Measurements from ENCODE around the gene CORO6. TPM values are rescaled to one million over a fixed set of nuclear protein-coding genes. Genes with fewer than 3 reads are reported as not detected.

CORO6 gene
- total and polyA plus RNA-seq, 2 of the 13 experiments (the other 11 are each of a cell fraction or from before 2014, with no cell fraction given): 0.42 to 0.82 TPM

DNA sequence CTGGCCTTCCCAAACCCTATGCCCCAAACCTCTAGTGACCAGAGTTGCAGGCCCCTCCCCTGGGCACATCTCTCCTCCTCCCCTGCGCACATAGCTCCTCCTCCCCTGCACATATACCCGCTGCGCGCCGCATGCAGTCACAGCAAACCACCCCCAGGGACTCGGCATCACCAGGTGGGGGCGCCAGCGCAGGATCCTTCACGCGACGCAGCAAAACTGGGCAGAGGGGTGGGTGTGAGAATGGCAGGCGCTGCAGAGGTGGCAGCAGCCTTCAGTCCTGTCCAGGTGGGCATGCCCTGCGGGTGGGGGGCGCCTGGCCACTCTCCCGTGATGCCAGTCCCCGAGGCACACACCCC is 5.6 kb downstream of the CORO6 start (continued):
- TF ChIP-seq FOXM1 (CRISPR knock-in tag; IDR thresholded peaks at IDR 0.05): no peak
- TF ChIP-seq KAT7 (CRISPR knock-in tag; IDR thresholded peaks at IDR 0.05; ENCODE audit: borderline replicate concordance): no peak
- TF ChIP-seq ZNF766 (CRISPR knock-in tag; IDR thresholded peaks at IDR 0.05; ENCODE audit: borderline replicate concordance): no peak
- TF ChIP-seq, protein P1, sequence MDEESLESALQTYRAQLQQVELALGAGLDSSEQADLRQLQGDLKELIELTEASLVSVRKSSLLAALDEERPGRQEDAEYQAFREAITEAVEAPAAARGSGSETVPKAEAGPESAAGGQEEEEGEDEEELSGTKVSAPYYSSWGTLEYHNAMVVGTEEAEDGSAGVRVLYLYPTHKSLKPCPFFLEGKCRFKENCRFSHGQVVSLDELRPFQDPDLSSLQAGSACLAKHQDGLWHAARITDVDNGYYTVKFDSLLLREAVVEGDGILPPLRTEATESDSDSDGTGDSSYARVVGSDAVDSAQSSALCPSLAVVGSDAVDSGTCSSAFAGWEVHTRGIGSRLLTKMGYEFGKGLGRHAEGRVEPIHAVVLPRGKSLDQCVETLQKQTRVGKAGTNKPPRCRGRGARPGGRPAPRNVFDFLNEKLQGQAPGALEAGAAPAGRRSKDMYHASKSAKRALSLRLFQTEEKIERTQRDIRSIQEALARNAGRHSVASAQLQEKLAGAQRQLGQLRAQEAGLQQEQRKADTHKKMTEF (CRISPR knock-in tag; IDR thresholded peaks at IDR 0.05): peak; percentile 5; the same call in 1 of the 2 replicates
- TF ChIP-seq ZNF354B (CRISPR knock-in tag; IDR thresholded peaks at IDR 0.05): no peak
- TF ChIP-seq GFI1 (CRISPR knock-in tag; IDR thresholded peaks at IDR 0.05; ENCODE audit: borderline replicate concordance): peak; percentile 57; the same call in 1 of the 2 replicates
- no peak for TF ChIP-seq LCORL (IDR thresholded peaks at IDR 0.05)
- TF ChIP-seq LCORL (CRISPR knock-in tag; IDR thresholded peaks at IDR 0.05): peak; percentile 39; the same call in 1 of the 2 replicates
- TF ChIP-seq, protein P2, sequence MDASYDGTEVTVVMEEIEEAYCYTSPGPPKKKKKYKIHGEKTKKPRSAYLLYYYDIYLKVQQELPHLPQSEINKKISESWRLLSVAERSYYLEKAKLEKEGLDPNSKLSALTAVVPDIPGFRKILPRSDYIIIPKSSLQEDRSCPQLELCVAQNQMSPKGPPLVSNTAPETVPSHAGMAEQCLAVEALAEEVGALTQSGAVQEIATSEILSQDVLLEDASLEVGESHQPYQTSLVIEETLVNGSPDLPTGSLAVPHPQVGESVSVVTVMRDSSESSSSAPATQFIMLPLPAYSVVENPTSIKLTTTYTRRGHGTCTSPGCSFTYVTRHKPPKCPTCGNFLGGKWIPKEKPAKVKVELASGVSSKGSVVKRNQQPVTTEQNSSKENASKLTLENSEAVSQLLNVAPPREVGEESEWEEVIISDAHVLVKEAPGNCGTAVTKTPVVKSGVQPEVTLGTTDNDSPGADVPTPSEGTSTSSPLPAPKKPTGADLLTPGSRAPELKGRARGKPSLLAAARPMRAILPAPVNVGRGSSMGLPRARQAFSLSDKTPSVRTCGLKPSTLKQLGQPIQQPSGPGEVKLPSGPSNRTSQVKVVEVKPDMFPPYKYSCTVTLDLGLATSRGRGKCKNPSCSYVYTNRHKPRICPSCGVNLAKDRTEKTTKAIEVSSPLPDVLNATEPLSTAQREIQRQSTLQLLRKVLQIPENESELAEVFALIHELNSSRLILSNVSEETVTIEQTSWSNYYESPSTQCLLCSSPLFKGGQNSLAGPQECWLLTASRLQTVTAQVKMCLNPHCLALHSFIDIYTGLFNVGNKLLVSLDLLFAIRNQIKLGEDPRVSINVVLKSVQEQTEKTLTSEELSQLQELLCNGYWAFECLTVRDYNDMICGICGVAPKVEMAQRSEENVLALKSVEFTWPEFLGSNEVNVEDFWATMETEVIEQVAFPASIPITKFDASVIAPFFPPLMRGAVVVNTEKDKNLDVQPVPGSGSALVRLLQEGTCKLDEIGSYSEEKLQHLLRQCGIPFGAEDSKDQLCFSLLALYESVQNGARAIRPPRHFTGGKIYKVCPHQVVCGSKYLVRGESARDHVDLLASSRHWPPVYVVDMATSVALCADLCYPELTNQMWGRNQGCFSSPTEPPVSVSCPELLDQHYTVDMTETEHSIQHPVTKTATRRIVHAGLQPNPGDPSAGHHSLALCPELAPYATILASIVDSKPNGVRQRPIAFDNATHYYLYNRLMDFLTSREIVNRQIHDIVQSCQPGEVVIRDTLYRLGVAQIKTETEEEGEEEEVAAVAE (CRISPR knock-in tag; IDR thresholded peaks at IDR 0.05; ENCODE audit: borderline replicate concordance): no peak
- no peak for TF ChIP-seq ZBTB3 (CRISPR knock-in tag; IDR thresholded peaks at IDR 0.05; ENCODE audit: borderline replicate concordance, low read depth)
- TF ChIP-seq, protein P3, sequence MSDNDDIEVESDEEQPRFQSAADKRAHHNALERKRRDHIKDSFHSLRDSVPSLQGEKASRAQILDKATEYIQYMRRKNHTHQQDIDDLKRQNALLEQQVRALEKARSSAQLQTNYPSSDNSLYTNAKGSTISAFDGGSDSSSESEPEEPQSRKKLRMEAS (IDR thresholded peaks at IDR 0.05): peak; percentile 66; the same call in 1 of the 2 replicates
- no peak for TF ChIP-seq NKX3-1 (CRISPR knock-in tag; IDR thresholded peaks at IDR 0.05)
- TF ChIP-seq REPIN1 (CRISPR knock-in tag; IDR thresholded peaks at IDR 0.05; ENCODE audit: borderline replicate concordance, low read depth): 0 out of 2 replicates have a peak, but pooled peaks have one; percentile 43
- peak; percentile 3; the same call in 1 of the 2 replicates for TF ChIP-seq TAF1 (CRISPR knock-in tag; IDR thresholded peaks at IDR 0.05)
- 0 out of 2 replicates have a peak, but pooled peaks have one; percentile 20 for TF ChIP-seq GATAD1 (CRISPR knock-in tag; IDR thresholded peaks at IDR 0.05)
- no peak for TF ChIP-seq POGZ (CRISPR knock-in tag; IDR thresholded peaks at IDR 0.05)
- no peak for TF ChIP-seq ZFP82 (CRISPR knock-in tag; IDR thresholded peaks at IDR 0.05; ENCODE audit: borderline replicate concordance)
- TF ChIP-seq, protein P4, sequence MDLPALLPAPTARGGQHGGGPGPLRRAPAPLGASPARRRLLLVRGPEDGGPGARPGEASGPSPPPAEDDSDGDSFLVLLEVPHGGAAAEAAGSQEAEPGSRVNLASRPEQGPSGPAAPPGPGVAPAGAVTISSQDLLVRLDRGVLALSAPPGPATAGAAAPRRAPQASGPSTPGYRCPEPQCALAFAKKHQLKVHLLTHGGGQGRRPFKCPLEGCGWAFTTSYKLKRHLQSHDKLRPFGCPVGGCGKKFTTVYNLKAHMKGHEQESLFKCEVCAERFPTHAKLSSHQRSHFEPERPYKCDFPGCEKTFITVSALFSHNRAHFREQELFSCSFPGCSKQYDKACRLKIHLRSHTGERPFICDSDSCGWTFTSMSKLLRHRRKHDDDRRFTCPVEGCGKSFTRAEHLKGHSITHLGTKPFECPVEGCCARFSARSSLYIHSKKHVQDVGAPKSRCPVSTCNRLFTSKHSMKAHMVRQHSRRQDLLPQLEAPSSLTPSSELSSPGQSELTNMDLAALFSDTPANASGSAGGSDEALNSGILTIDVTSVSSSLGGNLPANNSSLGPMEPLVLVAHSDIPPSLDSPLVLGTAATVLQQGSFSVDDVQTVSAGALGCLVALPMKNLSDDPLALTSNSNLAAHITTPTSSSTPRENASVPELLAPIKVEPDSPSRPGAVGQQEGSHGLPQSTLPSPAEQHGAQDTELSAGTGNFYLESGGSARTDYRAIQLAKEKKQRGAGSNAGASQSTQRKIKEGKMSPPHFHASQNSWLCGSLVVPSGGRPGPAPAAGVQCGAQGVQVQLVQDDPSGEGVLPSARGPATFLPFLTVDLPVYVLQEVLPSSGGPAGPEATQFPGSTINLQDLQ (CRISPR knock-in tag; IDR thresholded peaks at IDR 0.05): no peak
- TF ChIP-seq MTF2 (CRISPR knock-in tag; IDR thresholded peaks at IDR 0.05; ENCODE audit: borderline replicate concordance): no peak
- TF ChIP-seq, protein P5, sequence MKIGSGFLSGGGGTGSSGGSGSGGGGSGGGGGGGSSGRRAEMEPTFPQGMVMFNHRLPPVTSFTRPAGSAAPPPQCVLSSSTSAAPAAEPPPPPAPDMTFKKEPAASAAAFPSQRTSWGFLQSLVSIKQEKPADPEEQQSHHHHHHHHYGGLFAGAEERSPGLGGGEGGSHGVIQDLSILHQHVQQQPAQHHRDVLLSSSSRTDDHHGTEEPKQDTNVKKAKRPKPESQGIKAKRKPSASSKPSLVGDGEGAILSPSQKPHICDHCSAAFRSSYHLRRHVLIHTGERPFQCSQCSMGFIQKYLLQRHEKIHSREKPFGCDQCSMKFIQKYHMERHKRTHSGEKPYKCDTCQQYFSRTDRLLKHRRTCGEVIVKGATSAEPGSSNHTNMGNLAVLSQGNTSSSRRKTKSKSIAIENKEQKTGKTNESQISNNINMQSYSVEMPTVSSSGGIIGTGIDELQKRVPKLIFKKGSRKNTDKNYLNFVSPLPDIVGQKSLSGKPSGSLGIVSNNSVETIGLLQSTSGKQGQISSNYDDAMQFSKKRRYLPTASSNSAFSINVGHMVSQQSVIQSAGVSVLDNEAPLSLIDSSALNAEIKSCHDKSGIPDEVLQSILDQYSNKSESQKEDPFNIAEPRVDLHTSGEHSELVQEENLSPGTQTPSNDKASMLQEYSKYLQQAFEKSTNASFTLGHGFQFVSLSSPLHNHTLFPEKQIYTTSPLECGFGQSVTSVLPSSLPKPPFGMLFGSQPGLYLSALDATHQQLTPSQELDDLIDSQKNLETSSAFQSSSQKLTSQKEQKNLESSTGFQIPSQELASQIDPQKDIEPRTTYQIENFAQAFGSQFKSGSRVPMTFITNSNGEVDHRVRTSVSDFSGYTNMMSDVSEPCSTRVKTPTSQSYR (CRISPR knock-in tag; IDR thresholded peaks at IDR 0.05; ENCODE audit: borderline replicate concordance): peak; percentile 9; the same call in 1 of the 2 replicates
